NT2/D1 (cell line): ENCODE results near the gene DMXL2.
"Not testable (repeated sequence)": the region's sequence is repeated elsewhere in the genome, so short reads cannot be mapped to it uniquely, and the experiment has no call there.

Source experiments
- DNase-seq: peaks from one replicate; pipeline ENCODE4 v3.0.0-alpha.2; 2011; ENCODE audit warnings: low read depth, low spot score
- H3K27me3 ChIP-seq: 2 replicates; pipeline ENCODE4 v1.6.0; 2011; ENCODE audit warnings: mild to moderate bottlenecking; ENCODE audit not compliant: insufficient read length, insufficient read depth
- H3K36me3 ChIP-seq: 2 replicates; pipeline ENCODE4 v1.6.1; 2011; ENCODE audit warnings: mild to moderate bottlenecking, low read length, mixed read lengths; ENCODE audit not compliant: insufficient read depth, insufficient read length
- H3K4me1 ChIP-seq: 2 replicates; pipeline ENCODE4 v1.5.1; 2011; ENCODE audit not compliant: insufficient read depth, insufficient read length
- H3K4me3 ChIP-seq: 2 replicates; pipeline ENCODE4 v1.5.1; 2011; ENCODE audit warnings: low read depth; ENCODE audit not compliant: insufficient read length
- H3K9ac ChIP-seq: 2 replicates; pipeline ENCODE4 v1.6.0; 2011; ENCODE audit warnings: low read depth; ENCODE audit not compliant: insufficient read length
- H3K9me3 ChIP-seq: 2 replicates; pipeline ENCODE4 v1.5.1; 2011; ENCODE audit warnings: mild to moderate bottlenecking, low read length; ENCODE audit not compliant: insufficient read depth
- SUZ12 ChIP-seq: IDR thresholded peaks from 2 replicates; pipeline ENCODE4 v1.6.1; 2011; ENCODE audit not compliant: insufficient read length, insufficient read depth; ENCODE audit errors: extremely low read depth
- YY1 ChIP-seq: IDR thresholded peaks from 2 replicates; pipeline ENCODE4 v1.6.1; 2011; ENCODE audit not compliant: insufficient read length, insufficient read depth
- ZNF274 ChIP-seq: IDR thresholded peaks from 2 replicates; pipeline ENCODE4 v1.6.1; 2011; ENCODE audit warnings: mild to moderate bottlenecking, low read depth, low read length

The DMXL2 gene

GRCh38 chr15:51620641-51621040 lies 1.9 kb downstream of the DMXL2 start:
- H3K4me3 ChIP-seq: no peak overlapping the region
- H3K27me3 ChIP-seq: peaks cover 9% of the 10 kb centered on the region
- TF ChIP-seq SUZ12: no peak
- no peak for TF ChIP-seq YY1
- TF ChIP-seq ZNF274: no peak
- no peak for DNase-seq
- no peak overlapping the region for H3K9ac ChIP-seq
- no peaks in the 10 kb centered on the region for H3K36me3 ChIP-seq
- H3K4me1 ChIP-seq: no peaks in the 10 kb centered on the region
- no peaks in the 10 kb centered on the region for H3K9me3 ChIP-seq

- no peak overlapping the region for H3K4me3 ChIP-seq
- H3K4me1 ChIP-seq: no peaks in the 10 kb centered on the region
- DNase-seq: no peak
- H3K9me3 ChIP-seq: no peaks in the 10 kb centered on the region
- peaks cover 9% of the 10 kb centered on the region for H3K27me3 ChIP-seq
- no peaks in the 10 kb centered on the region for H3K36me3 ChIP-seq
- TF ChIP-seq SUZ12: no peak
- TF ChIP-seq YY1: no peak
- TF ChIP-seq ZNF274: no peak
- H3K9ac ChIP-seq: no peak overlapping the region
These were observed 2.4 kb downstream of the DMXL2 start for GRCh38 chr15:51620122-51620521.

- Histone ChIP-seq H3K4me1 (no peaks in the 10 kb centered on the region), H3K9me3 (no peaks in the 10 kb centered on the region), H3K27me3 (peaks cover 9% of the 10 kb centered on the region), H3K36me3 (no peaks in the 10 kb centered on the region), H3K4me3 (no peak overlapping the region), H3K9ac (no peak overlapping the region)
- DNase-seq: no peak
- no peak for TF ChIP-seq ZNF274
- TF ChIP-seq YY1: no peak
- no peak for TF ChIP-seq SUZ12
These were observed 3.1 kb downstream of the DMXL2 start for GRCh38 chr15:51619331-51620035.

GRCh38 chr15:51617886-51618285 lies 4.7 kb downstream of the DMXL2 start:
- no peaks in the 10 kb centered on the region for H3K4me1 ChIP-seq
- H3K9me3 ChIP-seq: peaks cover 9% of the 10 kb centered on the region; the same call in 1 of the 2 replicates
- no peak overlapping the region for H3K9ac ChIP-seq
- no peaks in the 10 kb centered on the region for H3K27me3 ChIP-seq
- no peak for DNase-seq
- no peaks in the 10 kb centered on the region for H3K36me3 ChIP-seq
- TF ChIP-seq ZNF274: no peak
- no peak for TF ChIP-seq YY1
- no peak for TF ChIP-seq SUZ12
- H3K4me3 ChIP-seq: no peak overlapping the region

GRCh38 chr15:51613951-51614350 lies 8.6 kb downstream of the DMXL2 start:
- H3K4me1 ChIP-seq: no peaks in the 10 kb centered on the region
- no peaks in the 10 kb centered on the region for H3K36me3 ChIP-seq
- H3K9me3 ChIP-seq: peaks cover 14% of the 10 kb centered on the region
- DNase-seq: no peak
- no peaks in the 10 kb centered on the region for H3K27me3 ChIP-seq
- TF ChIP-seq YY1 (no peak), ZNF274 (no peak), SUZ12 (no peak)
- H3K4me3 ChIP-seq: no peak overlapping the region
- H3K9ac ChIP-seq: no peak overlapping the region

- H3K36me3 ChIP-seq, H3K4me3 ChIP-seq, H3K9ac ChIP-seq, H3K27me3 ChIP-seq, DNase-seq, H3K4me1 ChIP-seq: not testable (repeated sequence)
- peaks cover 14% of the 10 kb centered on the region for H3K9me3 ChIP-seq
These were observed 9.9 kb downstream of the DMXL2 start for GRCh38 chr15:51612669-51613068.

GRCh38 chr15:51603462-51603948 lies 19.1 kb downstream of the DMXL2 start:
- H3K36me3 ChIP-seq, H3K9ac ChIP-seq, H3K4me1 ChIP-seq, DNase-seq, H3K27me3 ChIP-seq, H3K9me3 ChIP-seq, H3K4me3 ChIP-seq: not testable (repeated sequence)

- Histone ChIP-seq H3K27me3 (no peaks in the 10 kb centered on the region), H3K36me3 (no peaks in the 10 kb centered on the region), H3K4me1 (no peaks in the 10 kb centered on the region), H3K4me3 (peak overlapping the region; percentile 4), H3K9me3 (no peaks in the 10 kb centered on the region), H3K9ac (no peak overlapping the region)
- no peak for TF ChIP-seq SUZ12
- no peak for TF ChIP-seq YY1
- TF ChIP-seq ZNF274: no peak
- DNase-seq: no peak
These were observed 19.6 kb downstream of the DMXL2 start for GRCh38 chr15:51603002-51603401.
